Activated CD8-positive, alpha-beta memory T cell treated with anti-CD3 and anti-CD28 coated beads, Interleukin-2, amount 50 U/mL, for 48 hours (primary cell): ENCODE measurements around the gene VCY1B.
"Not testable (repeated sequence)": the region's sequence is repeated elsewhere in the genome, so short reads cannot be mapped to it uniquely, and the experiment has no call there.

ENCODE experiments used
- DNase-seq: peaks from one replicate; pipeline ENCODE4 v3.0.0-alpha.2; 2020

VCY1B gene

DNA sequence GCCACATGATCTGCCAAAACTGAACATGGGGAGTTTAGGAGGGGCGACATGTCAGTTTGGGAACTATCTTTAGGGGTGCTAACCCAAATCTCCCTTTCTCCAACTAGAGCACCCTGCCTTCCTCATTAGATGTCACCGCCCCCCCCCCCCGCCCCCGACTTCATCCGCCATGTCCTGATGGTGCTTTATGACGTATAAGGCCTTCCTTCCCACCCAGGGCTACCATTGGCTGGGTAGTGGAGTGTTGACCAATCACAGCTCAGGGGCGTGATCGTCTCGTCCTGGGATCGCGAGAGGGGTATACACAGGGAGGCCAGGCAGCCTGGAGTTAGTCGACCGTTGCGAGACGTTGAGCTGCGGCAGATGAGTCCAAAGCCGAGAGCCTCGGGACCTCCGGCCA, at the start of gene VCY1B:
Gene VCY1B (plus strand): TSS at position 301 of the 400 bp plus-strand sequence. CDS start 63 bp downstream, at position 364.
- not testable (repeated sequence) for DNase-seq

DNA sequence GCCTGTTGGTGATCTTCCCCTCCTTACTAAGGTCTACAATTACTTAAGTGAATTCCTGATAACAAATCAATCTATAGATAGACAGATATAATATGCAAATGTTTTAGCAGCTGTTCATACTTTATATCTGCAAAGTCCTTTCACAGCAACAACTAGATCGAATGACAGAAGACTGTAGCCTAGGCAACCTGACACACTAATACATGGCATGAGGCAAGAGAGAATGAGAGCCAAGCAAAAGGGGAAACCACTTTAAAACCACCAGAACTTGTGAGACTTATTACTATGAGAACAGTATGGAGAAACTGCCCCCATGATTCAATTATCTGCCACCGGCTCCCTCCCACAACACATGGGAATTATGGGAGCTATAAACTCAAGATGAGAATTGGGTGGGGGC, 44.1 kb upstream of the VCY1B start:
- DNase-seq, result not testable (repeated sequence)

DNA sequence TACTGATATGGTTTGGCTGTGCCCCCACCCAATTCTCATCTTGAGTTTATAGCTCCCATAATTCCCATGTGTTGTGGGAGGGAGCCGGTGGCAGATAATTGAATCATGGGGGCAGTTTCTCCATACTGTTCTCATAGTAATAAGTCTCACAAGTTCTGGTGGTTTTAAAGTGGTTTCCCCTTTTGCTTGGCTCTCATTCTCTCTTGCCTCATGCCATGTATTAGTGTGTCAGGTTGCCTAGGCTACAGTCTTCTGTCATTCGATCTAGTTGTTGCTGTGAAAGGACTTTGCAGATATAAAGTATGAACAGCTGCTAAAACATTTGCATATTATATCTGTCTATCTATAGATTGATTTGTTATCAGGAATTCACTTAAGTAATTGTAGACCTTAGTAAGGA, 25.6 kb upstream of the VCY1B start:
- DNase-seq, result not testable (repeated sequence)

DNA sequence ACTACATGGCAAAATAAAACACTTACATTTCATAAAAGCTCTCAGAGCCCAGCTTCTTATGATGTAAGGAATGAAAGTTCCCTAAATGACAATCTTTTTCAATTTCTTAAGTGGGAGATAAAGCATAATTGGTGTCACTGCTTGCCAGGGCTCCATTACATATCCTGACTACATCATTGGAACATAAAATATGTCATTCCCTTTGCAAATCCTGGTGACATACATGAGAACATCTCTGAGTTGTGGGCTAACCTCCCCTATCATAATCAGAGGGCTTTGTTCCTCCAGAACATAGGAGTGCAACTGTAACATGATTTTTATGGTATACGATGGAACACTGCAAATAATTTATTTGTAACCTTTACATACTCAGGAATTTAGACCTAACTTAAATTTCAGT, 29.9 kb downstream of the VCY1B start:
- DNase-seq, result no peak
